ENCODE results near the gene ABHD16B. TPM values are rescaled to one million over a fixed set of nuclear protein-coding genes. Genes with fewer than 3 reads are reported as not detected.
A peak's percentile ranks its signal among the peaks of the same experiment; 100 is the strongest.

The ABHD16B gene
- total and polyA plus RNA-seq, 2 of the 13 experiments (the other 11 are each of a cell fraction or from before 2014, with no cell fraction given), result not detected

- no peak for TF ChIP-seq DZIP1 (CRISPR knock-in tag; IDR thresholded peaks at IDR 0.05)
- TF ChIP-seq NR2F6 (IDR thresholded peaks at IDR 0.05), result peak; percentile 88
- TF ChIP-seq NR2F6 (CRISPR knock-in tag; IDR thresholded peaks at IDR 0.05), result peak; percentile 92
- TF ChIP-seq, protein P1, sequence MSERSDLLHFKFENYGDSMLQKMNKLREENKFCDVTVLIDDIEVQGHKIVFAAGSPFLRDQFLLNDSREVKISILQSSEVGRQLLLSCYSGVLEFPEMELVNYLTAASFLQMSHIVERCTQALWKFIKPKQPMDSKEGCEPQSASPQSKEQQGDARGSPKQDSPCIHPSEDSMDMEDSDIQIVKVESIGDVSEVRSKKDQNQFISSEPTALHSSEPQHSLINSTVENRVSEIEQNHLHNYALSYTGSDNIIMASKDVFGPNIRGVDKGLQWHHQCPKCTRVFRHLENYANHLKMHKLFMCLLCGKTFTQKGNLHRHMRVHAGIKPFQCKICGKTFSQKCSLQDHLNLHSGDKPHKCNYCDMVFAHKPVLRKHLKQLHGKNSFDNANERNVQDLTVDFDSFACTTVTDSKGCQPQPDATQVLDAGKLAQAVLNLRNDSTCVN (CRISPR knock-in tag; IDR thresholded peaks at IDR 0.05; ENCODE audit: borderline replicate concordance), result no peak
- TF ChIP-seq BCL3 (CRISPR knock-in tag; IDR thresholded peaks at IDR 0.05), result no peak
- TF ChIP-seq SIN3A (IDR thresholded peaks at IDR 0.05; ENCODE audit: borderline replicate concordance, low read depth, low read length), result no peak
- TF ChIP-seq, protein P2, sequence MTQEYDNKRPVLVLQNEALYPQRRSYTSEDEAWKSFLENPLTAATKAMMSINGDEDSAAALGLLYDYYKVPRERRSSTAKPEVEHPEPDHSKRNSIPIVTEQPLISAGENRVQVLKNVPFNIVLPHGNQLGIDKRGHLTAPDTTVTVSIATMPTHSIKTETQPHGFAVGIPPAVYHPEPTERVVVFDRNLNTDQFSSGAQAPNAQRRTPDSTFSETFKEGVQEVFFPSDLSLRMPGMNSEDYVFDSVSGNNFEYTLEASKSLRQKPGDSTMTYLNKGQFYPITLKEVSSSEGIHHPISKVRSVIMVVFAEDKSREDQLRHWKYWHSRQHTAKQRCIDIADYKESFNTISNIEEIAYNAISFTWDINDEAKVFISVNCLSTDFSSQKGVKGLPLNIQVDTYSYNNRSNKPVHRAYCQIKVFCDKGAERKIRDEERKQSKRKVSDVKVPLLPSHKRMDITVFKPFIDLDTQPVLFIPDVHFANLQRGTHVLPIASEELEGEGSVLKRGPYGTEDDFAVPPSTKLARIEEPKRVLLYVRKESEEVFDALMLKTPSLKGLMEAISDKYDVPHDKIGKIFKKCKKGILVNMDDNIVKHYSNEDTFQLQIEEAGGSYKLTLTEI (CRISPR knock-in tag; conservative IDR thresholded peaks at IDR 0.05), result no peak
- no peak; the same call in 1 of the 2 replicates for TF ChIP-seq REPIN1 (CRISPR knock-in tag; IDR thresholded peaks at IDR 0.05; ENCODE audit: borderline replicate concordance, low read depth)
- no peak for TF ChIP-seq FOSL2 (CRISPR knock-in tag; IDR thresholded peaks at IDR 0.05)
- TF ChIP-seq ZNF841 (CRISPR knock-in tag; IDR thresholded peaks at IDR 0.05; ENCODE audit: borderline replicate concordance), result no peak
- no peak for TF ChIP-seq PHF20 (CRISPR knock-in tag; IDR thresholded peaks at IDR 0.05)
- TF ChIP-seq ZNF768 (CRISPR knock-in tag; IDR thresholded peaks at IDR 0.05), result peak; percentile 25; the same call in 1 of the 2 replicates
- TF ChIP-seq, protein P3, sequence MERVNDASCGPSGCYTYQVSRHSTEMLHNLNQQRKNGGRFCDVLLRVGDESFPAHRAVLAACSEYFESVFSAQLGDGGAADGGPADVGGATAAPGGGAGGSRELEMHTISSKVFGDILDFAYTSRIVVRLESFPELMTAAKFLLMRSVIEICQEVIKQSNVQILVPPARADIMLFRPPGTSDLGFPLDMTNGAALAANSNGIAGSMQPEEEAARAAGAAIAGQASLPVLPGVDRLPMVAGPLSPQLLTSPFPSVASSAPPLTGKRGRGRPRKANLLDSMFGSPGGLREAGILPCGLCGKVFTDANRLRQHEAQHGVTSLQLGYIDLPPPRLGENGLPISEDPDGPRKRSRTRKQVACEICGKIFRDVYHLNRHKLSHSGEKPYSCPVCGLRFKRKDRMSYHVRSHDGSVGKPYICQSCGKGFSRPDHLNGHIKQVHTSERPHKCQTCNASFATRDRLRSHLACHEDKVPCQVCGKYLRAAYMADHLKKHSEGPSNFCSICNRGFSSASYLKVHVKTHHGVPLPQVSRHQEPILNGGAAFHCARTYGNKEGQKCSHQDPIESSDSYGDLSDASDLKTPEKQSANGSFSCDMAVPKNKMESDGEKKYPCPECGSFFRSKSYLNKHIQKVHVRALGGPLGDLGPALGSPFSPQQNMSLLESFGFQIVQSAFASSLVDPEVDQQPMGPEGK (CRISPR knock-in tag; IDR thresholded peaks at IDR 0.05), result peak; percentile 95
- TF ChIP-seq SP5 (CRISPR knock-in tag; IDR thresholded peaks at IDR 0.05; ENCODE audit: borderline replicate concordance, low read depth), result peak; percentile 81
- TF ChIP-seq SMARCE1 (IDR thresholded peaks at IDR 0.05; ENCODE audit: borderline replicate concordance), result no peak
- TF ChIP-seq ZNF619 (CRISPR knock-in tag; IDR thresholded peaks at IDR 0.05), result no peak
Measured at GRCh38 chr20:63846128-63846771, 15.0 kb upstream of the ABHD16B start (continued).

Measured in HepG2 (cell line).